ENCODE results near the gene RBM14.
"Not testable (repeated sequence)": the region's sequence is repeated elsewhere in the genome, so short reads cannot be mapped to it uniquely, and the experiment has no call there.

The RBM14 gene

GRCh38 chr11:66616379-66617154, at the start of gene RBM14:
Gene RBM14 (plus strand): TSS chr11:66616630. CDS start chr11:66616721, 91 bp downstream.
- peak; percentile 96 for DNase-seq

GRCh38 chr11:66567787-66568123, 48.7 kb upstream of the RBM14 start:
- no peak for DNase-seq

GRCh38 chr11:66568124-66568916, 48.1 kb upstream of the RBM14 start, which contains the start of gene CTSF:
Gene CTSF (minus strand): TSS chr11:66568606. CDS start chr11:66568486, 120 bp downstream.
- peak; percentile 39 for DNase-seq

GRCh38 chr11:66569076-66569475, 47.4 kb upstream of the RBM14 start:
- DNase-seq: no peak

GRCh38 chr11:66570079-66570849, 46.2 kb upstream of the RBM14 start:
- DNase-seq: no peak

- no peak for DNase-seq
Observed at GRCh38 chr11:66570850-66571180, 45.6 kb upstream of the RBM14 start.

DNA sequence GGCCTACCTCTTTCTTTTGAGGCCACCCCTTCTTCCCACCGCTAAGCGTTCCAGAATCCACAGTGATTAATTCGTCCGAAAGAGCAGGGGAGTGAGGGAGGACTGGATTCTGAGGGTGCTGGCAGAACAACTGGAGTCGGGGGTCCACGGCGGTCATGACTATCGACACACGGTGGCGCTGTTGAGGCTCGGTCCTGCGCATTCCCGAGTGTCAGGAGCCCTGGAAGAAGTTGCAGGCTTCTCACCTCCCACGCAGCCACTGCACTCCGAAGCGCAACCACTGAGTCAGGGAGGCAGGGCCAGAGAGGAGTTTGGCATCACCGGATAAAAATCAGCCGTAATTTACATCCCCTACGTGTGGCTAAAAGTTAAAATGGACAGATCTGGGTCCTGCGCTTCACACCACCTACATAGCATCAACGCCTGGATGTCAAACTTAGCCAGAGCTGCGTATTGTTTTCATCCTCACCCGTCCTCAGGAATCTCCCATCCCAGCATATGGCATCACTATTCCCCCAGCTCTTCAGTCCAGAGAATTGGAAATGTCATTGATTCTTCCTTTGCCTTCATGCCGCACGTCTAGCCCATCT, 37.3 kb upstream of the RBM14 start:
- DNase-seq: peak; percentile 61

- DNase-seq: no peak
Observed at GRCh38 chr11:66580803-66581202, 35.6 kb upstream of the RBM14 start.

DNA sequence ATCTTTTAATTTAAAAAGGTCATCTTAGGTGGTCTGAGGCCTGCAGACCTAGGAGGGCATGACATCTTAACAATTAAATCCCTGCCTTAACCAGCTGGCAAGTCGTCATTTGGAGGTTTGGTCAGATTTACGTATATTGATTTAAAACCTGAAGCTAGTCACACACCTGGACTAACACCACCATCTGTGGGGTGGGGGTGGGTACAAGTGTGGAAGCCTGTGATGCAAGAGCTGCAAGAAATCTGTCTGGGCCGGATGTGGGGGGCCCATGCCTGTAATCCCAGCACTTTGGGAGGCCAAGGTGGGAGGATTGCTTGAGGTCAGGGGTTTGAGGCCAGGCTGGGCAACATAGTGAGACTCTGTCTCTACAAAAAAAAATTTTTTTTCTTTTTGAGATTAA, 35.2 kb upstream of the RBM14 start:
- no peak for DNase-seq

- not testable (repeated sequence) for DNase-seq
Observed at GRCh38 chr11:66582565-66583147, 33.8 kb upstream of the RBM14 start.

- not testable (repeated sequence) for DNase-seq
Observed at GRCh38 chr11:66585447-66585846, 31.0 kb upstream of the RBM14 start.

GRCh38 chr11:66586136-66586535, 30.3 kb upstream of the RBM14 start:
- no peak for DNase-seq

GRCh38 chr11:66589315-66589714, 27.1 kb upstream of the RBM14 start:
- DNase-seq: not testable (repeated sequence)

- DNase-seq: no peak
Observed at GRCh38 chr11:66589996-66590675, 26.3 kb upstream of the RBM14 start.

GRCh38 chr11:66591175-66591574, 25.3 kb upstream of the RBM14 start:
- no peak for DNase-seq

- peak; percentile 88 for DNase-seq
Observed at GRCh38 chr11:66592457-66593302, 23.8 kb upstream of the RBM14 start, which contains the start of the genes CCDC87 and CCS. Gene CCDC87 (minus strand): TSS chr11:66593063. CDS start chr11:66593015, 48 bp downstream. Gene CCS (plus strand): TSS chr11:66593185. CDS start chr11:66593262, 77 bp downstream.

- no peak for DNase-seq
Observed at GRCh38 chr11:66593303-66593635, 23.2 kb upstream of the RBM14 start.

DNA sequence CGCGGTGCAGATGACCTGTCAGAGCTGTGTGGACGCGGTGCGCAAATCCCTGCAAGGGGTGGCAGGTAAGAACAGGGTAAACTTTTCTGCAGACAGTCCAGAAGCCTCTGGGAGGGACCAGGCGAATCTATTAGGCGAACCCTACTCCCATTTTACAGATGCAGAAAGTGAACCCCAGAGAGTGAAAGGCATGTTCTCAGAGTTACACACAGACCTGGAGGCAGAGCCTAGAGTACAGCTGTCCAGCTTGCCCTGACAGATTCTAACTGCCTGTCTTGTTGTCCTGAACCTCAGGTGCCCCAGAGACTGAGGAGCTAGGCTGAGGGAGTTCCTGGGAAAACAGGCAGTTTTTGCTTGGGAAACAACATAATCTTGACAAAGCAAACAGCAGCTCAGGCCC, 22.8 kb upstream of the RBM14 start:
- DNase-seq: no peak

DNA sequence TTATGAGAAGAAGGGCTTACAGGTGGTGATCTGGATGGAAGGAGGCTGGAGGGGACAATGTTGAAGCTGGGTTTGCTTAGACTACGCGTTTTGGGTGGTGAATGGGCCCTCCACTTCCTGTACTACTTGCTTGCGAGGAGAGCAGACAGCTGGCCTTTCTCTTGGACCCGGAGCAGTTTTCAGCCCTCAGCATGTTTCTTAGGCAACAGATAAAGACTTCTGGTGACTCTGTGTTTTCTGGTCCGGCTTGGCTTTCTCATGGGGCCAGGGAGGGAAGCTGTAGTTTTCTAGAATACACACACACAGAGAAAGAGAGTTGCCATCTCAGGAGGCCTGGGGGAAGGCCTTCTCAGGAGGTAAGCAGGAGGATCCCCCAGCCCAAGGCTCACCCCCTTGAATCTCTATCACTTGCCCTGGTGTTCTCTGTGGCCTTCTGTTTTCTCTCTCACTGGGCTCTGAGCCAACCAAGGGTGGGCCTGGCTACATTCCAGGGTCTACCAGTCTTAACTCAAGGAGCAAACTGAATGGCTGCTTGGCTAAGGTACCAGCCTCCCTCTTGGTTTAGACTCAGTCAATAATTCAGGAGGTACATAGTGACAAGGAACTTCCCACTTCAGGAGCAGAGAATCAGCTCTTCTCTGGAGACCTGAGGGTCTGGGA, 21.1 kb upstream of the RBM14 start:
- DNase-seq: no peak

DNA sequence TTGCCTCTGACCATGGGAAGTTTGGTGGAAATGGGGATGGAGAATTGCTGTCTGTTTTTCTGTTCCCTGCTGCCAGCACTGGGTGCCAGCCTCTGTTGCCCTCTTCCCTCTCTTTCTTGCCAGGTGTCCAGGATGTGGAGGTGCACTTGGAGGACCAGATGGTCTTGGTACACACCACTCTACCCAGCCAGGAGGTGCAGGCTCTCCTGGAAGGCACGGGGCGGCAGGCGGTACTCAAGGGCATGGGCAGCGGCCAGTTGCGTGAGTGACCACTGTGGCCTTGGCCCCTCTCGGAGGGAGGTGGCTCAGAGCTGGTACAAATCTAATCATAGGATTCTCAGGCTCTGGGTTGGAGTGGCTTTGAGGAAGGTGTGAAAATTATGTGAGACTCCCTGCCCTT, 17.4 kb upstream of the RBM14 start:
- no peak for DNase-seq

All from amniotic stem cell (primary cell).